Amygdala (tissue), 56 donors: ENCODE measurements around the gene TMEM163.
"Not testable (repeated sequence)": the region's sequence is repeated elsewhere in the genome, so short reads cannot be mapped to it uniquely, and the experiment has no call there.

Experiments used
- DNase-seq, 56 donors: peaks; one replicate each; lab custom pipeline; 2025; lab: John Stamatoyannopoulos, UW

The TMEM163 gene

GRCh38 chr2:134718817-134719814, at the start of gene TMEM163:
Gene TMEM163 (minus strand): TSS chr2:134719000.
- DNase-seq = peak in 1 of 56 donors; percentile 17

- no peak for DNase-seq
Measured at GRCh38 chr2:134766583-134766982, 47.8 kb upstream of the TMEM163 start.

GRCh38 chr2:134765987-134766386, 47.2 kb upstream of the TMEM163 start:
- no peak for DNase-seq

GRCh38 chr2:134764164-134764563, 45.4 kb upstream of the TMEM163 start:
- no peak for DNase-seq

GRCh38 chr2:134763164-134763710, 44.4 kb upstream of the TMEM163 start:
- DNase-seq = no peak

- no peak for DNase-seq
Measured at GRCh38 chr2:134762508-134762907, 43.7 kb upstream of the TMEM163 start.

- no peak for DNase-seq
Measured at GRCh38 chr2:134760385-134760784, 41.6 kb upstream of the TMEM163 start.

- DNase-seq = no peak
Measured at GRCh38 chr2:134758633-134759032, 39.8 kb upstream of the TMEM163 start.

- DNase-seq = not testable (repeated sequence)
Measured at GRCh38 chr2:134751981-134752380, 33.2 kb upstream of the TMEM163 start.

- peak in 1 of 56 donors; percentile 1 for DNase-seq
Measured at GRCh38 chr2:134745546-134745945, 26.7 kb upstream of the TMEM163 start.

GRCh38 chr2:134745023-134745422, 26.2 kb upstream of the TMEM163 start:
- no peak for DNase-seq

GRCh38 chr2:134739879-134740301, 21.1 kb upstream of the TMEM163 start:
- DNase-seq = peak in 2 of 56 donors; percentile 3 to 45

GRCh38 chr2:134739236-134739878, 20.6 kb upstream of the TMEM163 start:
- DNase-seq = no peak

- DNase-seq = no peak
Measured at GRCh38 chr2:134738141-134738870, 19.5 kb upstream of the TMEM163 start.

- no peak for DNase-seq
Measured at GRCh38 chr2:134737671-134738070, 18.9 kb upstream of the TMEM163 start.

- no peak for DNase-seq
Measured at GRCh38 chr2:134736167-134736880, 17.5 kb upstream of the TMEM163 start.

GRCh38 chr2:134728163-134728562, 9.4 kb upstream of the TMEM163 start:
- DNase-seq = no peak

- DNase-seq = no peak
Measured at GRCh38 chr2:134727385-134727784, 8.6 kb upstream of the TMEM163 start.

GRCh38 chr2:134726645-134727044, 7.8 kb upstream of the TMEM163 start:
- DNase-seq = no peak

- DNase-seq = no peak
Measured at GRCh38 chr2:134725876-134726275, 7.1 kb upstream of the TMEM163 start.
